HG02642 (cell line): ENCODE data around the gene C1orf198.
A peak's percentile ranks its signal among the peaks of the same experiment; 100 is the strongest.

Source experiments
- ATAC-seq: cut with Tn5 transposase; IDR thresholded peaks from one replicate; pipeline ENCODE4 v1.9.1; 2021; ENCODE audit warnings: mild to moderate bottlenecking; ENCODE audit not compliant: unreplicated experiment, poor library complexity

The C1orf198 gene

DNA sequence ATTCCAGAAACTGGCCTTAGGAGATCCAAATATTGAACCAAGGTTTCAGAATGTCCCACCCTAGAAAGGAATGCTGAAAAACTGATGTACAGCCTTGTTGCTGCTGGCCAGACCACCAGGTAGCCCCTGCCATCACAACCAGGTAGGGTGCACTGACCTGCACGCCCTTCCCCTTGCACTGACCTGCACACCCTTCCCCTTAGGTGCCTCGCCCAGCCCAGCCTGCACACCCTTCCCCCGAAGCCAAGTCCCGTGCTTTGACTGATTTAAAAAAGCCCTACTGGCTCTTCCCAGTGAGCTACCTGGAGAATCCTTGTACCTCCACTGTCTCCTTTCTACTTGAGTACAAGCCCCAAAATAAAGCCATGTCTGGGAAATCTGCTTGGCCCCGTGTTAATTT is 26.3 kb upstream of the C1orf198 start:
- ATAC-seq, result no peak

DNA sequence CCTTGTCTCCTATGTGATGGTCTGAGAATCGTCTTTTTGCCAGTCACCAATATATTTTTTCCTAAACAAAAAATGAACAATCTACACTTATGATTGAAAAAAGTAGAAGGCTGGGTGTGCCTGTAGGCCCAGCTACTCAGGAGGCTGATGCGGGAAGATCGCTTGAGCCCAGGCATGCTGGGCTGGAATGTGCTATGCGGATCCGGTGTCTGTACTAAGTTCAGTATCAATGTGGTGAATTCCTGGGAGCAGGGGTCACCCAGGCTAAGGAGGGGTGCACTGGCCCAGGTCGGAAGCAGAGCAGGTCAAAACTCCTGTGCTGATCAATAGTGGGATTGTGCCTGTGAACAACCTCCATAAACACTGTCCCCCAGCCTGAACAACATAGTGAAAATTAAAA is 25.7 kb upstream of the C1orf198 start:
- ATAC-seq, result no peak

DNA sequence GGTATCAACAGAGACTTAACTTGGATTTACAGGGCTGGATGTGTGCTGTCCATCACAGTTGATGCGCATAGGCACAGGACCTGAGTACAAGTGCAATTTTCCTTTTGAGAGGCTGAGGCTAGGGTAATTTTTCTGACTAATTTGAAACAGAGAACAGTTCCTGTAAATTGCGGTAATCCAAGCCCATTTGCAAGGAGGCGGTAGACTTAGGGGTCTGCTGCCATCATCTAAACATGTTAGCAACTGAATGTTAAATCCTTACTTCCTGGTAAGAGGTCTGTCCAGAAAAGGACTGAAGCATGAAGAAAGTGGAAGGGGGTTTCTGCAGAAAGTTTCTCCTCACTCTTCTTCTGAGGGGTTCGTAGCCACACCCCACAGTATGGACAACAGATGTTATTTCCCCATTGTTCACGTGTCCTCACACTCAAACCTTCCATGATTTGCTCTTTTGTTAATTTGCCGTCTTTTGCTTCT is 23.7 kb upstream of the C1orf198 start:
- no peak for ATAC-seq

DNA sequence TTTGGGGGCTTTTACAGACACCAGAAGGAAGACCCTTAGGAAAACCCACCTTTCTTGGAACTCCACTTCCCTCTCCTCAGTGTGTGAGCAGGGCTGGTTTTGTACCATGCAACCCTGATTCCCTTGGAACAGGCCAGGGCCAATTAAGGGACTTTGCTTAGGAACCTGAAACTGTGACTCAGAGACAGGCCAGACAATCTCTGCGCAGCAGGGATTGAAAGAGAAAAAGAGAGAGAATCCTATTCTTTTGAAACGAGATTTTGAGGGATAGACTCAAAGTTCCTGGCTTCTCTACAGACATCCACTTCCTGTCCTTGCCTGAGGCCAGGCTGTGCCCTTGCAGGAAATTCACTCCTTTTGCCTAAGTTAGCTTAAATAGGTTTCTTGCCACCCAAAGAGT is 23.1 kb upstream of the C1orf198 start:
- no peak for ATAC-seq

DNA sequence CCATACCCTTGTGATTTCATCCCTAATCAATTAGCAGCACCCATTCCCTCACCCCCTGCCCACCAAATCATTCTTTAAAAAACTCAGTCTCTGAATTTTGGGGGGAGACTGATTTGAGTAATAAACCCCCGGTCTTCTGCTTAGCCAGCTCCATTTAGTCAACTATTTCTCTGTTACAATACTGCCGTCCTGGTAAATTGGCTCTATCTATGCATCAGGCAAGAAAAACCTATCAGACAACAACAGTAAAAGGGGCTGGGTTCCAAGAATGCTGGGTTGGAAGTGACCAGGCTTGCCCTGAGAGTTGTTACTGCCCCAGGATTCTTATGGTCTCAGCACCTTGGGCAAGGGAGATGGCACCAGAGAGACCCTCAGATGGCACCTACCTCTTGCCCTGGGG is 16.3 kb upstream of the C1orf198 start:
- ATAC-seq, result no peak

DNA sequence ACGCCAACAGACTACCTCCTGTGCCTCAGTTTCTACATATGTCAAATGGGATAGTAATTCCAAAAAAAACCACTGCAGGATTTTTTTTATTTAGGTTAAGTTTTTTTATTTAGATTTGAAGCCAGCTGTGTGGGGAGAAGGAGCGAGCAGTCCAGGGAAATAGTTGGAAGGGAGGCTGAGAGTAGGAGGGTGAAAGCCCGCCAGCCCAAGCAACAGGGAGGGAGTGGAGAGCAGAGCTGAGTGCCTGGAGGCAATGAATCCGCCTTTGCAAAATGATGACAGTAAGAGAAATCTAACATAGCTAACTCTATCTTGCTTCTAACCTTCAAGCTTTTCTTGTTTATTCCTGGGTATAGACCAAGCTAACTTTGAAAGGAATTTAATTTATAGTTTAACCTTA is 15.6 kb upstream of the C1orf198 start:
- ATAC-seq, result no peak

DNA sequence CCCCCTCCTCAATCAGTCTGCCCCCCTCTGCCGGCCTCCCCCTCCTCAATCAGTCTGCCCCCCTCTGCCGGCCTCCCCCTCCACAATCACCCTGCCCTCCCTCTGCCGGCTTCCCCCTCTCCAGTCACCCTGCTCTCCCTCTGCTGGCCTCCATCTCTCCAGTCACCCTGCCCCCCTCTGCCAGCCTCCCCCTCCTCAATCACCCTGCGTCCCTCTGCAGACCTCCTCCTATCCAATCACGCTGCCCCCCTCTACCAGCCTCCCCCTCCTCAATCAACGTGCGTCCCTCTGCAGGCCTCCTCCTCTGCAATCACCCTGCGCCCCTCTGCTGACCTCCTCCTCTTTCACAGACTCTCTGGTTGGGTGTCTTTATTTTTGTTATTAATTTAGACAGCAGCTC is 11.5 kb upstream of the C1orf198 start:
- no peak for ATAC-seq

DNA sequence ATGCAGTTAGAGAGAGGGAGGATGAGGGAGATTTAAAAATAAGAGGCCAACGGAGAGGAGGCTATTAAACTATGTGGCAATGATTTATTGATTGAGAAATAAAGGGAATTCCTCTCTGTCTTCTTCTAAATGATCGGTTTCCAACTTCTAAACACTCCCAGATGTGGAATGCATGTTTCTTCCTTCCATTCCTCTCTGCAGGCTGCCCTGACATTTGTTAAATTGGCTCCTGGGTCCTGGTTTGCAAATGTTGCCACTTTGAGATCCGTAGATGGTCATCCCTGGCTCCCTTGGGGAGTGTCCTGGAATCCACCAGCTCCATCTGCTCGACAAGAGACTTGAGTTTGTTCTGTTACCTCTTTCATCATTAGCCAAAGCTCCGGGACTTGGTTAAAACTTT is 10.3 kb upstream of the C1orf198 start:
- ATAC-seq, result no peak

DNA sequence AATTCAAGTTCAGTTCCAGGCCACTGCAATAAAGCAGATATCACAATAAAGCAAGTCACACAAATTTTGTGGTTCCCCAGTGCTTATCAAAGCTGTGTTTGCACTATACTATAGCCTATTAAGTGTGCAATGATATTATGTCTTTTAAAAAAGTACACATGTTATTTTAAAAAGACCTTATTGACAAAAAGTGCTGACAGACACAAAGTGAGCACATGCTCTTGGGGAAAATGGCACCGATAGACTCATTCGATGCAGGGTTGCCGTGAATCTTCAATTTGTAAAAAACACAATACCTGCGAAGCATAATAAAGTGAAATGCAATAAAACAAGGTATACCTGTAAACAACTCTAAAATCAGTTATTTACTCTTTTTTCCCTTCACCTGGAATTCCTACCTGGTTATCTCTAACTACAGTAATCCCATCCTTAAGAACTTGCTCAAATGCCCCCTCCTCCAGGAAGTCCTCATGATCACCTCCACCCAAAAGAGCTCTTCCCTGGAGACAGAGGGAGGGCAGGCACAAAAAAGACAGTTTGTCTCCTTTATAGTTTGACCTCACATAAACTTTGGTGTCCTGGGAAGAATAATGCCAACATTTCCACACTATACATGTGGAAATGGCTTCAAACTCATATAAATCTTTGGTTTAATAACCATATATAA is 9.7 kb upstream of the C1orf198 start:
- ATAC-seq, result no peak

DNA sequence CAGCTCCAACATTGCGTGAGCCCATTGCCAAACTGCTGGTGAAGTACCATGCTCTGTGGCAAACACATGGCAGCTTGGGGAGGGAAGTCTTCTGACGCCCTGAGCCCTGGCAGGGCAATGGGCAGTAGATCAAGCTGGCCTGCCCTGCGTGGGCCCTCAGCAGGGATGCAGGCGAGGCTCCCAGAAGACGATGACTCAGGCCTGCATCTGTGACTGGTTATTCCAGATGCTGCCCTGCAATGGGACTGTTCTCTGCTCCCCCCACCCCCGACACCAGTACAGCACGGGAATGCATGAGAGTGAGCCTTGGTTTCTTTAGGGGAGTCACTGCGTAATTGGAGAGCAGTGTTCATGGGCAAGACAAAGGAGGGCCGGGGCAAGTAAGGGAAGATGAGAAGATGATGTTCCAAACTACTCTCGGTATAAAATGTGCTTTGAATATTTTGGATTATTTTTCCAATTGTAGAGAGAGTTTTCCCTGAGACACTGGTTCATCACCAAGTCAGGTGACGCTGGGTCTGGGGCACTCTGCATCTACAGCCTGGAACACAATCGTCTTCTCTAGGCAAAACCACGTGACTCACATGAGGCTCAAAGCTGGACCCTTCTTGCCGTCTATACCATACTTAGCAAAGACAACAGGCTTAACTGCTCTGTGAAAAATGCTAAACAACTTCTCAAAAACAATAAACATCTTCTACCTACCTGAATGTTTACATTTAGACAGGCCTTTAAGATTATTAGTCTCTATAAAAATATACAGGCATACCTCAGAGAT is 9.0 kb upstream of the C1orf198 start:
- ATAC-seq, result no peak

DNA sequence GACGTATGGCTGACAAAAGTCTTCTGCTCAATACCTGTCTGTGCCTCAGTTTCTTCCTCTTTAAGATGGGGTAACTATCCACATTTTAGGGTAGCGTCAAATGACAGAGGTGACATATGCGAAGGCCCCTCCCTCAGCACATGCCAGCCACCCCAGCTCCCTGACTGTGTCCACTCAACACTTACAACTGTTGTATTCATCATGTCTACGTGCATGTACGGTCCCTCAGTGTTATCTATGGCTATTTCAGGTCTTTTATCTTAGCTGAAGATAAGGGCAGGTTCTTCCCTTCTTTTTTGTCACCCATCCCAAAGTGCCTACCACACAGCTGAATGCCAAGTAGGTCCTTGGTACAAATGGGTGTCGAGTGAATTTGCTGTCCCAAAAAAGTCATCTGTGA is 8.3 kb upstream of the C1orf198 start:
- no peak for ATAC-seq

DNA sequence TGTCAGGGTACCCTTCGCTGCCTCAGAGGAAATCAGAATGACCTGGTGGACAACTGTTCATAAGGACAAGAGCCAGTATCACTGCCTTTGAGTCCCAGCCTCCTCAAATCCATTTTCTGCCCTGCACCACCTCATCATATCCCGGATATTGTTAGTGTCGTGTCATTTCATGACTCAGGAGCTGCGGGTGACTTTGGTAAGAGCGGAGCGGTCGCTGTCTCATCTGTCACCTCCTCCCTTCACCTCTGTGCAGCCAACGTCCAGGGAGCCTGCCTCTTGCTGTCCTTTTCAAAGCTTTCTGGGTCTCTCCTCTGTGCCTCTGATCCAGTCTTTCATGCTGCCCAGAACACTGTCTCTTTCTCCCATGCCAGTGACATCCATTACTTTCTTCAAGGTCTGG is 7.0 kb upstream of the C1orf198 start:
- ATAC-seq, result no peak

DNA sequence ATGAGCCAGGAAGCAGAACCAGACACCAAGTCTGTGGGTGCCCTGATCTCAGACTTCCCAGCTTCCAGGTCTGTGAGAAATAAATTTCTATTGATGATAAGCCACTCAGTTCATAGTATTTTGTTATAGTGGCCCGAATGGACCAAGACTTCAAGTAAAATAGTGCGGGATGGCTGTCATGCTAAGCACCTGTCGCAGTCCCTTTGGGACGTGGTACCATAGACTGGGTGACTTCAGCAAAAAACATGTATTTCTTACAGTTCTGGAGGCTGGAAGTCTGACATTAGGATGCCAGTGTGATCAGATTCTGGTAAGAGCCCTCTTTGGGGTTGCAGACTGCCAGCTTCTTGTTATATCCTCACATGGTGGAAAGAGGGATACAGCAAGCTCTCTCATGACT is 2.6 kb upstream of the C1orf198 start:
- ATAC-seq, result no peak

DNA sequence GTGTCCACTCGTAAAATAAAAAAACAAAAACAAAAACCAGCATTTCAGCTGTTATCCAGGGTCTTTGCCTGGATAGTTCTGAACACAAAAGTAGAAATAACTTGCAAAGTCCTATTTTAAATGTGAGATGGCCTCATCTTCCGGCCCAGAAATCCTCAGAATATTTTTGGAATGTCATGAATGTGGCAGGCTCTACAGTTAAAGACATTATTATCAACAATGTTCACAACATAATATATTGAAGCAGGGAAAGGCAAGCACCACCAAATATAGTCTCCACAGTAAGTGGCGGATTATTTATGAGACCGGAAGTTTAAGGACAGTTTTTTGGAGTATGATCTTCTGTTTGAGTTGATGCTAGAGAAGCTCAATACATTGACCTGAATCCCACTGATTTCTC is 1.2 kb upstream of the C1orf198 start:
- ATAC-seq, result no peak

DNA sequence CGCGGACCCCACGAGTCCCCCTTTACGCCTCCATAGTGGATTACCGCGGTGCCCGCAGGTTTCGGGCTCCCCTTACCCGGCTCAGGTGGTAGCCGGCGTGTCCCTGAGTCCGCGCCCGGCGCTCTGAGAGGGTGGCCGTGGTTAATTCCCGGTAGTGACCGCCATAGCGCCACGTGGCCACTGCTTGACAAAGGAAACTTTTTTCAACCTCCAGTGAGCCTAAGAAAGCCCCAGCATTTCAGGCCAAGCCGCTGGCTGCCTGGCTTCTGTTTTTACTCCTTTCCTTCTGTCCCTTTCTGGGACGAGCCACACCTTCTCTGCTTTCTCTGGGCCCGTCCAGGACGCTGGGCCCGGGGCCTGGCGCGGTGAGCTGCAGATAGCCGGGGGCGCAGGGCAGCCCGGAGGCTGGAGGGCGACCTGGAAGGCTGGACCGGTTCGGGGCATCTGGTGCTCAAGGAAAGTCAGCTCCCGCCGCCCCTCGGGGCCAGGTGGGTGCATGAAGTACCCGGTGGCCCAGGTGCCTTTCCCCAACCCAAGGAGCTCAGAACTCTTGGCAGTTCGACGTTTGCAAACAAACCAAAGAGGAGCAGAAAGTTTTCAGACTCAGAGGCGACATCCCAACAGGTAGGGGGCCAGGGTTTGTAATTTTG is 540 bp upstream of the C1orf198 start:
- ATAC-seq, result peak; percentile 50

DNA sequence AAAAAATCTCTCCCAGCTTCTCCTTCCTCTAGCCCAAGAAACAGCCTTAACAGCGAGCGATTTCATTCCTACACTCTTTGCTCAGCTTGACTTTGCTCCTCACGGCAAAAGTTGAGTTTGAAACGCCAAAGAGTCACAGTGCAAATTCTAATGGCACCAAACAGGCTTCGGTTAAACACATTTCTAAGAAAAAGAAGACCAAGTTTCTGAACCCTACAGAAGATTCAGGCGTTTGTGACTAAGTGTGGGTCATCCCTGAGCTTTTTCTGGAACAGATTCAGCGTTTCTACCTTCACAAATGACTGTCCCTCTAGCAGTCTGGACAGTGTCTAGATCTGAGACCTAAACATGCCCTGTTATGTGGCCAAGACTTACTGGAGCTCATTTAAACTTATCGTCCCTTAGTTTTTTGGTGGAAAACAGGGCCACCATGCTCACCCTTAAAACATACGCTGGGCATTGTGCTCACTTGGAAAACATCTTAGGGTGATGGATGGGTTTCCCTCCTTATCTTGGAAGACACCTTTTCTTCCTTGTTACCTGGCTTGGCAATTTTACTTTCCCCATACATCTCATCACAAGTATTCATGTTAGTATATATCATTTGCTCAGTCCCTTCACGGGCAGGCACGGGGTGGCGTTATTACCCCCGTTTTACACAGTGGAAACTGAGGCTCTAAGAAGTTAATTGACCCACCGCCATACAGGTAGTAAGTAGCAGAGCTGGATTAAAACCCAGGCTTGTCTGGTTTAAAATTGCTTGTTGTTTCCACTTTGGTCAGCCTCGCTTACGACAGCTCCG is 1.0 kb downstream of the C1orf198 start:
- ATAC-seq, result no peak

DNA sequence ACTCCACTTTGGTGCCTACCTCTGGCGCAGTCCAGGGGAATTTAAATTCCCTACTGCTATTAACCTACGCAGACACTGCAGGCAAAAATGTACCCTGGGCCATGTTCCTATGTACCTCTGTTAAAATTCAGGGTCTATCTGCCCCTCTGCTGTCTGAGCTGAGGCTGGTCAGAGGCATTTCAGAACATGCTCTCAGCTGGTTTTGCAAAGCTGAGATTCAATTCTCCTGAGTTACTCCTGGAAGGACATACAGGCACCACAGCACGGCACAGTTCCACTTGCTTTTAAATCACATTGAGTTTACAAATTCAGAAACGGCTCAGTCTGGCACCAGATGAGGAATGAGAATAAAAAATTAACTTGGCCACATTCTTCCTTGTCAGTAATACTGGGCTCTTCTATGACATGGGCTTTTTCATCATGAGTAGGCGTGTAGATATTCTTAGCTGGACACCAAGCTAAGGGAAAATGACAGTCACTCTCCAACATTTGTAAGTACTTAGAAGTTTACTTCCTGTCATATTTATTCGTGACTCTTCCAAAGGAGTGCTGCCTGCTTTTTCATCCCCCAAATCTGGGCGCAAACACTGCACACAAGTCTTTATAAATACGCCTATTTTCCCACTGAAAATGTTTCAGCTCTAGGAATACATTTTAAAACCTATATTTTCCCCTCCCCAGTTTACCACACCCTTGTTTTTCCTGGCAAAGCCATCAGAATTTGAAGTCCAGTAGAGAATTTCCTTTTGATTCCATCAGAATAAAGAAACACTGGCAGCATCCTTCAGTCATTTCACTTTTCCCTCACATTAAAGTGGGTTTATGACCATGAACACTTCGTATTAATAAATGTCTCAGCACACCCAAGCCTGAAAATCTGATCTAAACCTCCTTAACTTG is 1.9 kb downstream of the C1orf198 start:
- no peak for ATAC-seq

DNA sequence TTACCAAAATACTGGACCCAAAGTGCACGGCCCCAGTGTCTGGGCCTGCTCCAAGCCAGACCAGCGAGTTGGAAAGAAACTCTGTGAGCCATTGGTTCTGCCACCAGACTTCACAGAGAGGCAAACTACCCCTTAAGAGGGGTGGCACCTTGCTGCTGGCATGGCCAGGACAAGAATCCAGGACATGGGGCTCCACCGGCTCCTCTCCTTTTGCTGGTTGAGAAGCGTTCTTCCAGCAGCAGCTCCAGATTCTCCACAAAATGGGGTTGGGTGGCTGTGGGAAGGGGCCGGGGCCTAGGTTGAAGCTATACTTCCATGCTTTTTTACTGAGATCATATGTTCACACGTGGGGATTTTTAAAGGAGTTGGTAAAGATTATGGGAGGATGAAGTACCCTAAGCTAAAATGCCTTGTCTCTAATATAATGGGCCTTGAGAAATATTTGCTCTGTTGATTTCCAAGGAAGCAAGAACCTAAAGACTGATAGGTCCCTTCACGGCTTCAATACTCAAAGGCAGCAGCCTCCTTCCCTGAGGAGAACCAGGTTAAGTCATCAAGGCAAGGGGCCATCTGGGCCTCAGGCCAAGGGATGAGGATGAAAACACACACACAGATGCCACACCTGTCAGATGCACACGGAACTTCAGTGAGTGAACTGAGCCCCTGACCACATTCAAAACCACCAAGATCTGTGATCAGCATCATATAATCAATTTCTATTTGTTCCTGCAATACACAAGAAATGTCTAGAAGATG is 3.1 kb downstream of the C1orf198 start:
- no peak for ATAC-seq

DNA sequence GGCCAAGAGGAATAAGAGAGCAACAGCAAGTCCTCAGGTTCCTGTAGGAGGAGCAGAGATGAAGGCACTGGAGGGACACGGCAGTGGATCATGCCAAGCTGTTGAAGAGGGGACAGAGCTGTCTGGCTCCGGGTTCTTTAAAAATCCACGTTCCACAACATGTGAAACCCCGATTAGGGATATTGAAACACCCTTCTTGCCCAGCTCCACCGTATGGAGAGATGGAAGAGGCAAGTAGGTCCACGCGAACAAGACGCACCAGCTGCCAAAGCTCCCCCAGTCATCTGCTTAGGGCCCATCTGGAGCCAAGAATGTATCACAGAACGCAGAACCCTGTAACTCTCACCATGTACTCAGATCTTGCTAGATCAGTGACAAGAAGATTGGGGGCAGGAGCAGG is 3.9 kb downstream of the C1orf198 start:
- ATAC-seq, result no peak
